Mesenchymal stem cell (in vitro differentiated cells and primary cell): ENCODE data around the gene IL18RAP.

Source experiments
- DNase-seq: peaks from one replicate; pipeline ENCODE4 v3.0.0-alpha.2; 2013
- H2AFZ ChIP-seq: one replicate; pipeline ENCODE4 v1.6.1; 2013; ENCODE audit warnings: low read depth, mild to moderate bottlenecking, control low read depth, inconsistent platforms, low read length, moderate library complexity
- H2AK5ac ChIP-seq: 2 replicates; pipeline ENCODE4 v1.6.1; 2013; ENCODE audit warnings: low read length, moderate library complexity, mild to moderate bottlenecking, inconsistent platforms; ENCODE audit not compliant: severe bottlenecking
- H2BK120ac ChIP-seq: one replicate; pipeline ENCODE4 v1.6.1; 2013; ENCODE audit warnings: low read depth, mild to moderate bottlenecking, inconsistent platforms, low read length, moderate library complexity
- H2BK12ac ChIP-seq, 2 experiments: one replicate each; pipeline ENCODE4 v1.6.1; 2013; ENCODE audit warnings: inconsistent platforms in 2 of 2, low read length in 2 of 2, mild to moderate bottlenecking in 2 of 2, moderate library complexity in 2 of 2, control low read depth in 1 of 2
- H2BK15ac ChIP-seq: one replicate; pipeline ENCODE4 v1.6.1; 2013; ENCODE audit warnings: mild to moderate bottlenecking, low read depth, inconsistent platforms; ENCODE audit not compliant: poor library complexity, severe bottlenecking
- H2BK5ac ChIP-seq: 2 replicates; pipeline ENCODE4 v1.6.1; 2013; ENCODE audit warnings: low read depth, mild to moderate bottlenecking, low read length, control low read depth, inconsistent platforms; ENCODE audit not compliant: poor library complexity, severe bottlenecking
- H3K14ac ChIP-seq, 2 experiments: one replicate each; pipeline ENCODE4 v1.6.1; 2013; ENCODE audit warnings: inconsistent platforms in 2 of 2, low read length in 2 of 2, control low read depth in 1 of 2, mild to moderate bottlenecking in 1 of 2, moderate library complexity in 1 of 2
- H3K18ac ChIP-seq, 2 experiments: one replicate each; pipeline ENCODE4 v1.6.1; 2013; ENCODE audit warnings: inconsistent platforms in 2 of 2, low read length in 2 of 2, control low read depth in 1 of 2, low read depth in 1 of 2, mild to moderate bottlenecking in 1 of 2
- H3K23ac ChIP-seq, 2 experiments: one replicate each; pipeline ENCODE4 v1.6.1; 2013; ENCODE audit warnings: inconsistent platforms in 2 of 2, low read length in 2 of 2, mild to moderate bottlenecking in 2 of 2, moderate library complexity in 2 of 2, control low read depth in 1 of 2
- H3K27ac ChIP-seq: 2 replicates; pipeline ENCODE4 v1.5.1; 2013; ENCODE audit warnings: mild to moderate bottlenecking, moderate library complexity, low read length, control low read depth, inconsistent platforms; ENCODE audit not compliant: poor library complexity, severe bottlenecking
- H3K27me3 ChIP-seq, 2 experiments: 2 replicates each; pipeline versions ENCODE4 v1.6.1 to v1.7.0; 2013; ENCODE audit warnings: low read length in 2 of 2, mild to moderate bottlenecking in 2 of 2, moderate library complexity in 2 of 2, control low read depth in 1 of 2, inconsistent platforms in 1 of 2; ENCODE audit not compliant: control insufficient read depth in 1 of 2, insufficient read depth in 1 of 2
- H3K36me3 ChIP-seq, 2 experiments: 2 replicates each; pipeline versions ENCODE4 v1.6.1 to v1.7.0; 2013; ENCODE audit warnings: low read length in 2 of 2, control low read depth in 1 of 2, inconsistent platforms in 1 of 2, low read depth in 1 of 2, mild to moderate bottlenecking in 1 of 2; ENCODE audit not compliant: insufficient read depth in 2 of 2, control insufficient read depth in 1 of 2
- H3K4ac ChIP-seq, 2 experiments: one replicate each; pipeline ENCODE4 v1.6.1; 2013; ENCODE audit warnings: inconsistent platforms in 2 of 2, low read length in 2 of 2, mild to moderate bottlenecking in 2 of 2, moderate library complexity in 2 of 2, control low read depth in 1 of 2, low read depth in 1 of 2
- H3K4me1 ChIP-seq: 2 replicates; pipeline ENCODE4 v1.6.1; 2013; ENCODE audit warnings: low read depth, low read length, control low read depth; ENCODE audit not compliant: control insufficient read depth, insufficient read depth
- H3K4me2 ChIP-seq: 2 replicates; pipeline ENCODE4 v1.6.1; 2013; ENCODE audit warnings: low read length, mild to moderate bottlenecking, inconsistent platforms; ENCODE audit not compliant: poor library complexity, severe bottlenecking
- H3K4me3 ChIP-seq, 2 experiments: 2 replicates each; pipeline versions ENCODE4 v1.5.1 to v1.7.0; 2013; ENCODE audit warnings: low read length in 2 of 2, mild to moderate bottlenecking in 2 of 2, control low read depth in 1 of 2, low read depth in 1 of 2; ENCODE audit not compliant: insufficient read depth in 1 of 2
- H3K79me1 ChIP-seq: replicated peaks from 2 replicates; pipeline ENCODE4 v1.6.1; 2013; ENCODE audit warnings: mild to moderate bottlenecking, control low read depth, low read length, inconsistent platforms; ENCODE audit not compliant: poor library complexity, severe bottlenecking
- H3K9ac ChIP-seq: 2 replicates; pipeline ENCODE4 v1.7.0; 2013; ENCODE audit warnings: mild to moderate bottlenecking, low read length, moderate library complexity
- H3K9me3 ChIP-seq: 2 replicates; pipeline ENCODE4 v1.7.0; 2013; ENCODE audit warnings: mild to moderate bottlenecking, low read length; ENCODE audit not compliant: control insufficient read depth
- H4K8ac ChIP-seq: one replicate; pipeline ENCODE4 v1.6.1; 2013; ENCODE audit warnings: inconsistent platforms, mild to moderate bottlenecking, low read length, moderate library complexity
- H4K91ac ChIP-seq: one replicate; pipeline ENCODE4 v1.6.1; 2013; ENCODE audit warnings: mild to moderate bottlenecking, low read length, inconsistent platforms
- WGBS: methylation state at CpG from one replicate; pipeline ENCODE4 v1.1.7; 2013; ENCODE audit warnings: mixed read lengths; 5-methylcytosine and 5-hydroxymethylcytosine counted together

Gene IL18RAP

GRCh38 chr2:102392096-102392495 is 30.9 kb upstream of the IL18RAP start:
- H3K23ac ChIP-seq: no peak overlapping the region
- H3K36me3 ChIP-seq: no peaks in the 10 kb centered on the region
- no peak overlapping the region for H3K4ac ChIP-seq
- no peak overlapping the region for H3K9ac ChIP-seq
- no peak overlapping the region for H3K14ac ChIP-seq
- no peak overlapping the region for H2AK5ac ChIP-seq
- no peak overlapping the region for H3K18ac ChIP-seq
- no peak overlapping the region for H2BK5ac ChIP-seq
- no peak overlapping the region for H4K91ac ChIP-seq
- H2BK15ac ChIP-seq: no peak overlapping the region
- no peak overlapping the region for H3K27ac ChIP-seq
- no peak for DNase-seq
- H2AFZ ChIP-seq: no peak overlapping the region
- no peaks in the 10 kb centered on the region for H3K4me1 ChIP-seq
- H3K27me3 ChIP-seq: peaks cover 0 to 2% of the 10 kb centered on the region in 2 experiments
- no peak overlapping the region for H3K4me2 ChIP-seq
- no peak overlapping the region for H2BK12ac ChIP-seq
- no peak overlapping the region for H4K8ac ChIP-seq
- H3K9me3 ChIP-seq: no peaks in the 10 kb centered on the region
- H3K4me3 ChIP-seq: no peak overlapping the region
- 75% methylated on average over 3 of the region's 3 CpGs for WGBS
- no peaks in the 10 kb centered on the region for H3K79me1 ChIP-seq
- no peak overlapping the region for H2BK120ac ChIP-seq

GRCh38 chr2:102392942-102393341 is 30.0 kb upstream of the IL18RAP start:
- no peak overlapping the region for H3K23ac ChIP-seq
- H2BK15ac ChIP-seq: no peak overlapping the region
- H3K27ac ChIP-seq: no peak overlapping the region
- H3K4me2 ChIP-seq: no peak overlapping the region
- H2AK5ac ChIP-seq: no peak overlapping the region
- H2AFZ ChIP-seq: no peak overlapping the region
- no peaks in the 10 kb centered on the region for H3K27me3 ChIP-seq
- DNase-seq: no peak
- H2BK5ac ChIP-seq: no peak overlapping the region
- no peaks in the 10 kb centered on the region for H3K79me1 ChIP-seq
- H2BK12ac ChIP-seq: no peak overlapping the region
- no peak overlapping the region for H3K18ac ChIP-seq
- H3K36me3 ChIP-seq: no peaks in the 10 kb centered on the region
- no peak overlapping the region for H3K4me3 ChIP-seq
- no peak overlapping the region for H3K14ac ChIP-seq
- no CpG with 5 or more reads among the region's 1 CpG for WGBS
- no peak overlapping the region for H3K9ac ChIP-seq
- no peak overlapping the region for H2BK120ac ChIP-seq
- no peak overlapping the region for H3K4ac ChIP-seq
- no peak overlapping the region for H4K91ac ChIP-seq
- H4K8ac ChIP-seq: no peak overlapping the region
- no peaks in the 10 kb centered on the region for H3K4me1 ChIP-seq
- no peaks in the 10 kb centered on the region for H3K9me3 ChIP-seq

GRCh38 chr2:102396012-102396411 is 26.9 kb upstream of the IL18RAP start:
- DNase-seq: no peak
- Histone ChIP-seq H3K14ac (no peak overlapping the region), H2AFZ (no peak overlapping the region), H3K27ac (no peak overlapping the region), H3K27me3 (no peaks in the 10 kb centered on the region), H2AK5ac (no peak overlapping the region), H3K9ac (no peak overlapping the region), H3K4me2 (no peak overlapping the region), H3K18ac (no peak overlapping the region), H3K4ac (no peak overlapping the region), H4K91ac (no peak overlapping the region), H2BK5ac (no peak overlapping the region), H2BK15ac (no peak overlapping the region), H2BK120ac (no peak overlapping the region), H3K79me1 (no peaks in the 10 kb centered on the region), H3K9me3 (no peaks in the 10 kb centered on the region), H2BK12ac (no peak overlapping the region), H4K8ac (no peak overlapping the region), H3K23ac (no peak overlapping the region), H3K36me3 (no peaks in the 10 kb centered on the region), H3K4me3 (no peak overlapping the region), H3K4me1 (no peaks in the 10 kb centered on the region)
- WGBS: 40% methylated on average over 1 of the region's 2 CpGs

- Histone ChIP-seq H4K91ac (no peak overlapping the region), H3K4me1 (no peaks in the 10 kb centered on the region), H3K4me2 (no peak overlapping the region), H3K27me3 (no peaks in the 10 kb centered on the region), H2BK15ac (no peak overlapping the region), H2BK5ac (no peak overlapping the region), H3K9ac (no peak overlapping the region), H3K4ac (no peak overlapping the region), H3K18ac (no peak overlapping the region), H3K79me1 (no peaks in the 10 kb centered on the region), H3K23ac (no peak overlapping the region), H4K8ac (no peak overlapping the region), H3K36me3 (no peaks in the 10 kb centered on the region), H2AK5ac (no peak overlapping the region), H3K9me3 (no peaks in the 10 kb centered on the region), H3K4me3 (no peak overlapping the region), H2BK120ac (no peak overlapping the region), H2AFZ (no peak overlapping the region), H3K27ac (no peak overlapping the region), H3K14ac (no peak overlapping the region), H2BK12ac (no peak overlapping the region)
- DNase-seq: no peak
- WGBS: 79% methylated on average over 3 of the region's 6 CpGs
These were observed 25.8 kb upstream of the IL18RAP start for GRCh38 chr2:102397209-102397608.
